Vagina (tissue), 2 donors: ENCODE results near the gene ZNF423.

Source experiments
- POLR2A ChIP-seq, 2 donors: fragments of 450-650 bp; IDR thresholded peaks; one replicate each; pipeline ENCODE4 v1.6.1; 2017; ENCODE audit warnings: antibody characterized with exemption in 2 of 2, mild to moderate bottlenecking in 2 of 2, moderate library complexity in 2 of 2
- POLR2AphosphoS5 ChIP-seq, 2 donors: sonication (generic); formaldehyde crosslinking; IDR thresholded peaks; one replicate each; pipeline ENCODE4 v1.9.0; 2017; ENCODE audit warnings: antibody characterized with exemption in 2 of 2, mild to moderate bottlenecking in 2 of 2, low read depth in 1 of 2; ENCODE audit not compliant: insufficient read depth in 1 of 2
- TF ChIP-seq, protein P1 (sequence below), 3 experiments: fragments of 450-650 bp in 2 of 3; fragments of 200-600 bp in 1 of 3; sonication (generic) in 1 of 3; IDR thresholded peaks; one replicate each; pipeline ENCODE4 v1.5.1; 2017 to 2019; ENCODE audit warnings: antibody characterized with exemption in 3 of 3, mild to moderate bottlenecking in 2 of 3, moderate library complexity in 2 of 3

DNA sequence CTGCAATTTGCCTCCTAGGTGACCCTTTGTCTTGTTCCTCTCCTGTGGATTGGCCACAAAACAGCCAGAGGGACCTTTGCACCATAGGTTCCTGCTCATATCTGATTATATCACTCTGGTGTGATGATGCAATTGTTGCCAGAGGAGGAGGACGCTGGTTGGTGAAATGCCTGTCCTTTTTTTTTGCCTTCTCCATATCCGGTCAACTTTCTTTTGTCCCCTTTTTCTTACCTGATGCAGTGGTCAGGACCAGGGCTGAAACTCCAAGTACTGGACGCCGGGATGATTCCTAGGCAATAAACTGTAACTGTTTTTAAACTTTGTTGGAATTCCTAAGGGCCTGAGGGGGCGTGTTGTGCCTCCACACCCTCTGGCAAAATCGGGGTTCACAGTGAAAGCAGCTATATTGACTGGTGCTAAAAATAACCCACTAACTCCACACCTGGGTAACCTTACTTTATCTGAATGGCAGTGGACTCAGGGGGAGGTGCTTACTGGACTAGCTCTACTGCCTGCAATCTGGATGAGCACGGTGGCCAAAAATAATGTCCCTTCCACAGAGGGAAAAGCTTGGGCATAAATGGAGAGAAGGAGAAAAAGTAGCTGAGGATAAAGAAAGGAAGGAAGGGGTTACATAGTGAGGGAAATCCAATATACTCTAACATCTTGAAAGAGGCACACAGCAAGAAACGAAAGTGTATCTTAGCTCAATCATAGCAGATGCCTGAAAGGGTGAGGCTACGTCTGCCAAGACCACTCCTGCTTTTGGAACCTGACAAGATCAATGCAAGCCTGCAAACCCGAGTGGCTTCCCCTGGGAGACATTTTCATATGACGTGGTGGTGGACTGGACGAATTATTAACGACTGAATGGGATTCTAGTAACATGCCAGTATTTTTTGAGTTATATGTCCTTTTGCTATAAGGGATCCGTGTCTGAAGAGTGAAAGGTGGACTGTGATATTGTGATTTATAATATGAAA, 28.4 kb upstream of the ZNF423 start:
- TF ChIP-seq, protein P1, sequence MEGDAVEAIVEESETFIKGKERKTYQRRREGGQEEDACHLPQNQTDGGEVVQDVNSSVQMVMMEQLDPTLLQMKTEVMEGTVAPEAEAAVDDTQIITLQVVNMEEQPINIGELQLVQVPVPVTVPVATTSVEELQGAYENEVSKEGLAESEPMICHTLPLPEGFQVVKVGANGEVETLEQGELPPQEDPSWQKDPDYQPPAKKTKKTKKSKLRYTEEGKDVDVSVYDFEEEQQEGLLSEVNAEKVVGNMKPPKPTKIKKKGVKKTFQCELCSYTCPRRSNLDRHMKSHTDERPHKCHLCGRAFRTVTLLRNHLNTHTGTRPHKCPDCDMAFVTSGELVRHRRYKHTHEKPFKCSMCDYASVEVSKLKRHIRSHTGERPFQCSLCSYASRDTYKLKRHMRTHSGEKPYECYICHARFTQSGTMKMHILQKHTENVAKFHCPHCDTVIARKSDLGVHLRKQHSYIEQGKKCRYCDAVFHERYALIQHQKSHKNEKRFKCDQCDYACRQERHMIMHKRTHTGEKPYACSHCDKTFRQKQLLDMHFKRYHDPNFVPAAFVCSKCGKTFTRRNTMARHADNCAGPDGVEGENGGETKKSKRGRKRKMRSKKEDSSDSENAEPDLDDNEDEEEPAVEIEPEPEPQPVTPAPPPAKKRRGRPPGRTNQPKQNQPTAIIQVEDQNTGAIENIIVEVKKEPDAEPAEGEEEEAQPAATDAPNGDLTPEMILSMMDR (IDR thresholded peaks at IDR 0.05), result no peak
- TF ChIP-seq POLR2AphosphoS5 (IDR thresholded peaks at IDR 0.05; ENCODE audit: insufficient read depth in 1 of 2, low read depth in 1 of 2), result no peak
- no peak for TF ChIP-seq POLR2A (IDR thresholded peaks at IDR 0.05)
